HCT116 (cell line): ENCODE measurements around the gene SEBOX. TPM values are rescaled to one million over a fixed set of nuclear protein-coding genes. Genes with fewer than 3 reads are reported as not detected.

ENCODE experiments used
- ATAC-seq: fragments of 200-7000 bp; cut with Tn5 transposase; 2 replicates; pipeline ENCODE4 v1.9.1; 2020; ENCODE audit warnings: mild to moderate bottlenecking, moderate library complexity
- BruUV-seq: library from RNA; stranded (reverse); fragments of 400-500 nt; replicated peaks from 2 replicates; lab custom pipeline; 2021; lab: Mats Ljungman, UMichigan
- CTCF ChIA-PET: fragments of 300-600 bp; sonication (Branson Sonifier 250); formaldehyde crosslinking; loops from one replicate; lab custom pipeline; 2021; ENCODE audit warnings: antibody characterized with exemption; lab: Charles Lee
- POLR2A ChIA-PET: fragments of 300-600, 350-600 bp; sonication (Branson Sonifier 250); formaldehyde crosslinking; loops from one replicate; lab custom pipeline; 2021; ENCODE audit warnings: antibody characterized with exemption; lab: Charles Lee
- RAD21 ChIA-PET, 2 experiments: fragments of 300-600 bp; sonication (Branson Sonifier 250); formaldehyde crosslinking; loops; one replicate each; lab custom pipeline; 2023; ENCODE audit warnings: low total read pairs in 2 of 2; ENCODE audit not compliant: uncharacterized antibody in 2 of 2, unreplicated experiment in 2 of 2, low non-redundant PET in 1 of 2; lab: Charles Lee
- DNase-seq: peaks from one replicate; pipeline ENCODE4 v3.0.0-alpha.2; 2010; ENCODE audit warnings: low read depth, low spot score
- H2AFZ ChIP-seq: fragments of 200-600 bp; shearing (Covaris generic), sonication (generic); 2 replicates; pipeline ENCODE4 v1.6.1; 2017; ENCODE audit warnings: low read depth, mixed run types, mixed read lengths, antibody characterized with exemption, low read length; ENCODE audit not compliant: poor library complexity, severe bottlenecking
- H3K27ac ChIP-seq: 2 replicates; pipeline ENCODE4 v1.5.1; 2012; ENCODE audit warnings: low read depth, low read length
- H3K27me3 ChIP-seq: fragments of 200-600 bp; sonication (generic); 2 replicates; pipeline ENCODE4 v1.6.1; 2016; ENCODE audit warnings: mixed run types, low read length, mixed read lengths; ENCODE audit not compliant: insufficient read depth
- H3K36me3 ChIP-seq, 2 experiments: fragments of 200-500 bp in 1 of 2; fragments of 200-600 bp in 1 of 2; sonication (Bioruptor generic) in 1 of 2; sonication (generic) in 1 of 2; 2 replicates each; pipeline versions ENCODE4 v1.5.1 to v1.6.1; 2014 to 2016; ENCODE audit warnings: low read length in 2 of 2, inconsistent platforms in 1 of 2, mixed read lengths in 1 of 2, mixed run types in 1 of 2; ENCODE audit not compliant: insufficient read depth in 2 of 2, control insufficient read depth in 1 of 2
- H3K4me1 ChIP-seq, 2 experiments: fragments of 200-600 bp in 1 of 2; sonication (generic) in 1 of 2; 2 replicates each; pipeline versions ENCODE4 v1.5.1 to v1.6.1; 2012 to 2017; ENCODE audit warnings: low read length in 2 of 2, inconsistent platforms in 1 of 2, mild to moderate bottlenecking in 1 of 2, mixed read lengths in 1 of 2, mixed run types in 1 of 2, moderate library complexity in 1 of 2; ENCODE audit not compliant: insufficient read depth in 2 of 2, control insufficient read depth in 1 of 2
- H3K4me2 ChIP-seq: fragments of 200-600 bp; sonication (generic); 2 replicates; pipeline ENCODE4 v1.6.1; 2017; ENCODE audit warnings: mixed run types, low read length, mixed read lengths
- H3K4me3 ChIP-seq, 2 experiments: fragments of 200-600 bp in 1 of 2; sonication (generic) in 1 of 2; replicated peaks in 1 of 2; 2 replicates each; pipeline ENCODE4 v1.5.1; 2011 to 2016; ENCODE audit warnings: low read length in 2 of 2, control low read depth in 1 of 2, low read depth in 1 of 2, mild to moderate bottlenecking in 1 of 2, mixed read lengths in 1 of 2, mixed run types in 1 of 2
- H3K79me2 ChIP-seq: fragments of 200-600 bp; sonication (generic); 2 replicates; pipeline ENCODE4 v1.6.1; 2017; ENCODE audit warnings: mild to moderate bottlenecking, mixed run types, low read length, moderate library complexity, mixed read lengths; ENCODE audit not compliant: insufficient read depth
- H3K9ac ChIP-seq: fragments of 200-600 bp; sonication (generic); 2 replicates; pipeline ENCODE4 v1.6.1; 2016; ENCODE audit warnings: low read length, mixed read lengths
- H3K9me2 ChIP-seq: fragments of 200-600 bp; sonication (generic), shearing (Covaris generic); 2 replicates; pipeline ENCODE4 v1.6.1; 2017; ENCODE audit warnings: mixed run types, mild to moderate bottlenecking, moderate library complexity; ENCODE audit not compliant: insufficient read depth
- H3K9me3 ChIP-seq, 2 experiments: fragments of 200-500 bp in 1 of 2; fragments of 200-600 bp in 1 of 2; sonication (Bioruptor generic) in 1 of 2; sonication (generic) in 1 of 2; 2 replicates each; pipeline ENCODE4 v1.6.1; 2014 to 2017; ENCODE audit warnings: low read length in 2 of 2, mixed read lengths in 2 of 2, inconsistent platforms in 1 of 2, low read depth in 1 of 2, mild to moderate bottlenecking in 1 of 2, mixed run types in 1 of 2, moderate library complexity in 1 of 2; ENCODE audit not compliant: control insufficient read depth in 1 of 2, insufficient read depth in 1 of 2
- H4K20me1 ChIP-seq: fragments of 200-600 bp; sonication (generic), shearing (Covaris generic); 2 replicates; pipeline ENCODE4 v1.6.1; 2017; ENCODE audit warnings: mixed run types, mild to moderate bottlenecking, moderate library complexity; ENCODE audit not compliant: insufficient read depth
- ATF3 ChIP-seq: IDR thresholded peaks from 2 replicates; pipeline ENCODE4 v1.6.1; 2012
- CBX3 ChIP-seq: IDR thresholded peaks from 2 replicates; pipeline ENCODE4 v1.6.1; 2012; ENCODE audit warnings: low read depth
- CEBPB ChIP-seq: IDR thresholded peaks from 2 replicates; pipeline ENCODE4 v1.6.1; 2012; ENCODE audit warnings: low read depth
- CTCF ChIP-seq, 3 experiments: fragments of 200-600 bp in 1 of 3; sonication (generic) in 1 of 3; IDR thresholded peaks in 2 of 3; conservative IDR thresholded peaks in 1 of 3; 2 replicates each; pipeline ENCODE4 v1.5.1; 2012 to 2017; ENCODE audit warnings: low read depth in 2 of 3, low read length in 2 of 3, antibody characterized with exemption in 1 of 3, borderline replicate concordance in 1 of 3, control low read depth in 1 of 3, mild to moderate bottlenecking in 1 of 3, mixed read lengths in 1 of 3, mixed run types in 1 of 3, moderate library complexity in 1 of 3; ENCODE audit not compliant: insufficient read depth in 1 of 3
- EGR1 ChIP-seq: IDR thresholded peaks from 2 replicates; pipeline ENCODE4 v1.6.1; 2012; ENCODE audit warnings: low read depth
- ELF1 ChIP-seq: IDR thresholded peaks from 2 replicates; pipeline ENCODE4 v1.6.1; 2012; ENCODE audit warnings: low read depth, borderline replicate concordance
- EZH2 ChIP-seq: fragments of 200-600 bp; sonication (generic); IDR thresholded peaks from 2 replicates; pipeline ENCODE4 v1.6.1; 2017; ENCODE audit warnings: antibody characterized with exemption, mixed run types
- EZH2phosphoT487 ChIP-seq: fragments of 200-600 bp; IDR thresholded peaks from 2 replicates; pipeline ENCODE4 v1.6.1; 2018; ENCODE audit warnings: antibody characterized with exemption, borderline replicate concordance
- FOSL1 ChIP-seq: IDR thresholded peaks from 2 replicates; pipeline ENCODE4 v1.6.1; 2012; ENCODE audit warnings: low read depth
- JUND ChIP-seq: IDR thresholded peaks from 2 replicates; pipeline ENCODE4 v1.6.1; 2012
- MAX ChIP-seq: IDR thresholded peaks from 2 replicates; pipeline ENCODE4 v1.6.1; 2012
- POLR2A ChIP-seq: IDR thresholded peaks from 2 replicates; pipeline ENCODE4 v1.7.0; 2011; ENCODE audit warnings: borderline replicate concordance; ENCODE audit not compliant: insufficient read depth, insufficient read length; ENCODE audit errors: extremely low read depth
- POLR2AphosphoS5 ChIP-seq: IDR thresholded peaks from 2 replicates; pipeline ENCODE4 v1.6.1; 2011; ENCODE audit warnings: mild to moderate bottlenecking, low read depth, low read length, moderate library complexity
- RAD21 ChIP-seq: IDR thresholded peaks from 2 replicates; pipeline ENCODE4 v1.6.1; 2012; ENCODE audit warnings: low read depth, mild to moderate bottlenecking
- SIN3A ChIP-seq: IDR thresholded peaks from 2 replicates; pipeline ENCODE4 v1.6.1; 2012; ENCODE audit warnings: low read depth
- SP1 ChIP-seq: IDR thresholded peaks from 2 replicates; pipeline ENCODE4 v1.6.1; 2012; ENCODE audit warnings: low read depth
- SRF ChIP-seq: IDR thresholded peaks from 2 replicates; pipeline ENCODE4 v1.6.1; 2012; ENCODE audit warnings: low read depth
- TCF7L2 ChIP-seq: IDR thresholded peaks from 2 replicates; pipeline ENCODE4 v1.7.0; 2011; ENCODE audit warnings: borderline replicate concordance, inconsistent platforms; ENCODE audit not compliant: insufficient read depth, insufficient read length; ENCODE audit errors: extremely low read depth
- YY1 ChIP-seq: IDR thresholded peaks from 2 replicates; pipeline ENCODE4 v1.6.1; 2011; ENCODE audit warnings: low read length, low read depth, moderate library complexity, mild to moderate bottlenecking; ENCODE audit not compliant: insufficient replicate concordance; ENCODE audit errors: extremely low read depth
- ZBTB33 ChIP-seq: IDR thresholded peaks from 2 replicates; pipeline ENCODE4 v1.6.1; 2011; ENCODE audit warnings: mild to moderate bottlenecking, low read length, moderate library complexity; ENCODE audit not compliant: insufficient replicate concordance; ENCODE audit errors: extremely low read depth
- ZFX ChIP-seq: fragments of 450-650 bp; IDR thresholded peaks from 2 replicates; pipeline ENCODE4 v1.6.1; 2017
- ZNF274 ChIP-seq: fragments of 200-500 bp; sonication (Bioruptor generic); IDR thresholded peaks from 2 replicates; pipeline ENCODE4 v1.6.1; 2014; ENCODE audit warnings: mild to moderate bottlenecking, low read depth, low read length, inconsistent platforms
- intact Hi-C: fragments of 100-400 bp; cut with micrococcal nuclease; formaldehyde crosslinking; loops from 2 replicates; pipeline ENCODE4 v1.10.0; 2022
- total RNA-seq: library from RNA; stranded (reverse); gene quantifications from one replicate; pipeline ENCODE4 v1.2.1, GENCODE V29; 2021; ENCODE audit not compliant: unreplicated experiment

The SEBOX gene
- total RNA-seq, 1 experiment from 2014 or later = not detected

DNA sequence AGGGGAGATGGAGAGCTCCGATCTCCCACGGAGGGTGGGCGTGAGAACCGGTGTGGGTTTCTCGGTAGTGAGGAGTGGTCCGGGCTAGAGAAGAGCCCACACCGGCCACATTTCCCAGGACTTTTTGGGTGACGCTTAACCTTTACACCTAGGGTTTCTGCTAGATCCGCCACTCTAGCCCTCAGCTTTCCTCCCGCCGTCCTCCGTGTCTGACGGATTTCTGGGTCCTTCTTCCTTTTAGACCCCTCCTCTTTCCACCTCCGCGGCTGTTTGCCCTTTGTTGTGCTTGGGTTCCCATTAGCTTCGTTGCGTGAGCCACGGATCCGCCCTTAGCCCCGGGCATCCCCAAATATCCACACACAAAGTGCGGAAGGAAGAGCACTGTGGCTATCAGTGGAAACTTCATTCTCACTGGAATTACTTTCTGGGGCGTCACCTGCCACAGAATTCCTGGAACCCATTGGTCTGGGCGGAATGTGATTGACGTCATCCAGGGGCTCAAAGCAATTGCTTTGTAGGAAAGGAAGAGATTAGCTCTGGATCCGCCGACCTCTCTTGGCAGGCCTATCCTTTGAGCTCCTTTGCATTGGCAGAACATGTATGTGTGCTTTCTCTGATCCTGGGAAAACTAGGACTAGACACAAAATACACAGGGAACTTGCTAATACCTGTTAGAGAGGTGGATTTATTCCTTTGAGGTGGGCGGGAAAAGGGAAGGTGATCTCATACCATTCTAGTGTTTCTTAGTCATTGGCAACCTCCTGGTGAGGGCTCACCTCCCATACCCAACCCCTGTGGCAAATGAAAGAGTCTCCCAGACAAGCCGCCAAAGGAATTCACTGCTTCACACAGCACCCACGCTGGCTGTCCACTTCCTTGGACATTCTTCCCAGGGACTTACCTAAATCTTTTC is 28.8 kb downstream of the SEBOX start:
- CTCF ChIA-PET = interaction anchor here (0.6 to 1.9 kb wide), 8 partner anchors 10 to 235 kb away, joined by 3 to 11 read pairs (median 3); partner anchors contain the start of gene POLDIP2
- Histone ChIP-seq H3K9ac (peak overlapping the region; percentile 89), H3K79me2 (peaks cover 32% of the 10 kb centered on the region), H3K9me2 (no peaks in the 10 kb centered on the region), H3K4me3 (peak overlapping the region; percentile 97 to 99), H3K9me3 (no peaks in the 10 kb centered on the region), H3K27me3 (no peaks in the 10 kb centered on the region), H3K36me3 (peaks cover 6 to 8% of the 10 kb centered on the region in 2 experiments; a peak in 3 of 4 replicates), H3K4me2 (peak overlapping the region; percentile 93), H3K4me1 (peaks cover 16 to 38% of the 10 kb centered on the region in 2 experiments), H3K27ac (peak overlapping the region; percentile 81), H2AFZ (no peak overlapping the region), H4K20me1 (no peaks in the 10 kb centered on the region)
- ATAC-seq (peak; percentile 42), DNase-seq (peak; percentile 75)
- RAD21 ChIA-PET = interaction anchor here (1.2 to 2.5 kb wide), 2 partner anchors 21 to 22 kb away, joined by 3 to 9 read pairs; partner anchors contain the start of gene POLDIP2 (in 1 of the 2)
- POLR2A ChIA-PET = interaction anchor here (0.8 to 2.0 kb wide), 5 partner anchors 11 to 69 kb away, joined by 3 to 26 read pairs (median 6); partner anchors contain the start of genes POLDIP2 and TMEM97
- TSS peak; percentile 58 for BruUV-seq
- intact Hi-C loops = loop anchor here (1.0 to 5.0 kb wide), 2 partner anchors 17 to 104 kb away; partner anchors contain the start of gene TMEM97
- TF ChIP-seq ZFX (no peak), FOSL1 (no peak), ZNF274 (no peak), MAX (no peak), EGR1 (peak; percentile 20; the same call in 1 of the 2 replicates), EZH2phosphoT487 (no peak), ATF3 (no peak), SRF (no peak), YY1 (no peak), RAD21 (no peak), CEBPB (no peak), ELF1 (no peak), SP1 (no peak), EZH2 (no peak), CBX3 (no peak), POLR2A (no peak), POLR2AphosphoS5 (no peak), SIN3A (peak; percentile 30; the same call in 1 of the 2 replicates), CTCF (IDR thresholded peaks at IDR 0.05 in 2 of 3, conservative IDR thresholded peaks at IDR 0.05 in 1 of 3; ENCODE audit: borderline replicate concordance in 1 of 3, insufficient read depth in 1 of 3, low read depth in 2 of 3, low read length in 2 of 3) (no peak), TCF7L2 (no peak), ZBTB33 (no peak), JUND (peak; percentile 58)
